NCI-H774 (cell line): ENCODE data around the gene PRDX5.
A peak's percentile ranks its signal among the peaks of the same experiment; 100 is the strongest.

Experiments used
- DNase-seq: peaks from one replicate; lab custom pipeline; 2025; lab: John Stamatoyannopoulos, UW

Gene PRDX5

DNA sequence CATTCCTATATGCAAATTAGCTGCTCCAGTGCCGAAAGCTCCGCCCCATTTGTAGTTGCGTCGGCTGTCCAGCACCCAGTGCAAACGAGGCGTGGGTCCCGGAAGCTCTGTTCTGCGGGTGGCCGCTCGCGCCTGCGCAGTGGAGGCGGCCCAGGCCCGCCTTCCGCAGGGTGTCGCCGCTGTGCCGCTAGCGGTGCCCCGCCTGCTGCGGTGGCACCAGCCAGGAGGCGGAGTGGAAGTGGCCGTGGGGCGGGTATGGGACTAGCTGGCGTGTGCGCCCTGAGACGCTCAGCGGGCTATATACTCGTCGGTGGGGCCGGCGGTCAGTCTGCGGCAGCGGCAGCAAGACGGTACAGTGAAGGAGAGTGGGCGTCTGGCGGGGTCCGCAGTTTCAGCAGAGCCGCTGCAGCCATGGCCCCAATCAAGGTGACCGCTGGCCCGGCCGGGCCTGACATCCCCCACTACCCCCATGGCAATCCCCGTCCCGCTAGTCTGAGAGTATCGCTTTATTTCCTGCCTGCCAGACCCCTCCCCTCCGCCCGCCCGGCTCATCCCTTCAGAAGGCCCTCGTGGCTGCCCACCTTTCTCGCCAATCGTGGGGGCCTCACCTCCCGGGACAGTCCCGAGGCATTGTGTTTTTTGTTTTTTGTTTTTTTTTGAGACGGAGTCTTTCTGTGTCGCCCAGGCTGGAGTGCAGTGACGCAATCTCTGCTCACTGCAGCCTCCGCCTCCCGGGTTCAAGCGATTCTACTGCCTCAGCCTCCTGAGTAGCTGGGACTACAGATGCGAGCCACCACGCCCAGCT is at the start of gene PRDX5:
PRDX5 (plus strand) TSS at position 161 of the 805 bp plus-strand sequence; CDS start at position 256, 95 bp downstream.
- peak; percentile 98 for DNase-seq

DNA sequence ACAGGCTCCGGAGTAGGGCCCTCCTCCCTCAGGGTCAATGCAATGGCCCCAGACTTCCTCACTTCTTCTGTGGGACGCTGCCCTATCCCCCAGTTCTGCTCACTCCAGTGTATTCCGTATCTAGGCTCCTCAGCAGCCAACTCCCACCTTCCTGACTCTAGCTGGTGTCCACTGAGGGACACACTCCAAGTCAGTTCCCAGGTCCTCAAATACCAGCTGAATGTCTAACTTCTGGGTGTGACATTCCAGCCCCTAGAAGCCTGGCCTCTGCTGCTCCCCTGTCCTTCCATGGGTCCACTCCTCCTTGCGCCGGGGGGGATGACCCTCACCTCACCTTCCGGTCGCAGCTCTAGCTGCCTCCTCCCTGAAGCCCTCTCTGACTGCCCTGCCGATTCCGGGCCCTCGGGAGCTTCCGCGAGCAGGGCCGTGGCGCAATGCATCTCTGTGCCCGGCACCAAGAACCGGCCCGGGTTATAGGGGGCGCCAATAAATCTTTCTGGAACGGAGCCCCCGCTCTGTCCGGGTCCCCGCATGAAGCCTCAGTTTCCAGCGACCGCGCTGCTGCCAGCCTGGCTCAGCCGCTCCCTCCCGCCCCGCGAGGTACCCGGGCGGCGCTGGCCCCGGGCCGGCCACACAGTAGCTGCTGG is 48.9 kb upstream of the PRDX5 start:
- DNase-seq = no peak

DNA sequence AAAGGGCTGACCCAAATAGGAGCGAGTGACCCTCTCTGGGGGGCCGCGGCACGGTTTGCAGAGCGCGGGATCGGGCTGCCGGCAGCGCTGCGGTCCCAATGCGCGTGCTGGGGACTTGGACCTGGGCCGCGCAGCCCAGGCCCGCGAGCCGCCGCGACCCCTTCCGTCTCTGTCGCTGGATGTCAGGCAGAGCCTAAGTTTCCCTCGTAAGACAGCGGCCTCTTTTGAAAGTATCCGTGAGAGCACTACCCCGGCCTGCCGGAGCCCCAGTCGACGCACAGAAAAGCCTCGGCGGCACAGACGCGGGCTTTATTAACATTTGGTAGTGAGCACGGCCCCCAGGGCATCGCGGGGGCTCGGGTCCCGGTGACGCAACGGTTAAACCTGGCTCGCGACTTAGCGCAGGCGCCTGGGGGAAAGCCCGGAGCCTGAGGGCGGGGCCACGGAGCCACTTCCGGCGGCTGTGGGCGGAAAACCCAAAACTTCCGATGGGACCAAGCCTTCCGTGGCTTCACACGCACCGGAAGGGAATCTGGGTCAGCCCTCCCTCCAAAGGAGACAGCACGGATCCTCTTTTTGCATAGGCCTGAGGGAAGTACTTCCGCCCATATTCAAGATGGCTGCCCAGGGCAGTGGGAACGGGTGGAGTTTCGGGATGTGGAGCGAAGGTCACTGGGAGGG is 48.2 kb upstream of the PRDX5 start:
- peak; percentile 100 for DNase-seq

DNA sequence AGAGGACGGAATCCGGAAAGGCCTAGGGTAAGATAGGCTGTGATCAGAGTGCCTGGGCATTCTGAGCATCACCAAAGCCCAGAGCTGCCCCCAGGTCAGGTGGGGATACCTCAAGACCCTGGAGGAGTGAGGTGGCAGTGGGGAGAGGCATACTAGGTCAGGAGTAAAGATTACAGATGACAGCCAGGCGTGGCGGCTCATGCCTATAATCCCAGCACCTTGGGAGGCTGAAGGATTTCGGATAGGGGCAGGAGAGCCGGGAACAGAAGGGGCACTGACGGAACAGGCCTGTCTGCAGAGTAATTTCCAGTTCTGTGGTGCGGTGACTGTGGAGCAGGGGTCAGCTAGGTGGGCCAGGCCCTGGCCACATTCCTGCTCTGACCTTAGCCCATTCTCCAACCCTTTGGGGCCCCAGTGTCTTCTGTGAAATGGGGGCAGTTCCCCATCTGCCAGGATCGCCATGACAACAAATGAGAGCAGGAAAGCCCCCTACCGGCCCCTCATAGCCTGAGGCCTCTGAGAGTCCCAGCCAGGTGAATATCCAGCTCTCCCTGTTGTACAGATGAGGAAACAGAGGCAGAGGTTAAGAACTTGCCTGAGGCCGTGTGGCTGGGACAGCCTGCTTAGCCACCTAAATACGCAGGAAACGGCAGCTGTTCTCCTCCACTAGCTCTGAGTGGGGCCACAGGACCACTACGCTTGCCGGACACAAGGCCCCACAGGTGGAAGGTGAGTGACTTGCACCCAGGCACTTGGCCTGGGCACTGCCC is 42.7 kb upstream of the PRDX5 start:
- DNase-seq = no peak

DNA sequence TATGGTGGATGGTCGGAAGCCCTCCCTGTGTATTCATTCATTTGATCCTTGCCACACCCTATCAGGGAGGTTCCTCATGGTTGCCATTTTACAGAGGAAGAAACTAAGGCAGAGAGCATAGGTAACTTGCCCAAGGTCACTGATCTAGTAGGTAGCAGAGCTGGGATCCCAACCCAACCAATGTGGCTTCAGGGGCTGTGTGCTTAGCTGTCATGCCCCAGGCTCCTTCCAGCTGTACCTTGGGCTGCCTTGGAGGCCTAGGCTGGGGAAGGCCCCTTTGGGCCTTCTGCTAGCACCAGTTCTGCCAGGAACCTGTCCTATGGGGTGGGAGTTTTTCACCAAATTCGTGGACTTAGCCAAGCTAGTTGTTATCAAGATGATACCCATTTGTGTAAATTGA is 42.1 kb upstream of the PRDX5 start:
- no peak for DNase-seq

DNA sequence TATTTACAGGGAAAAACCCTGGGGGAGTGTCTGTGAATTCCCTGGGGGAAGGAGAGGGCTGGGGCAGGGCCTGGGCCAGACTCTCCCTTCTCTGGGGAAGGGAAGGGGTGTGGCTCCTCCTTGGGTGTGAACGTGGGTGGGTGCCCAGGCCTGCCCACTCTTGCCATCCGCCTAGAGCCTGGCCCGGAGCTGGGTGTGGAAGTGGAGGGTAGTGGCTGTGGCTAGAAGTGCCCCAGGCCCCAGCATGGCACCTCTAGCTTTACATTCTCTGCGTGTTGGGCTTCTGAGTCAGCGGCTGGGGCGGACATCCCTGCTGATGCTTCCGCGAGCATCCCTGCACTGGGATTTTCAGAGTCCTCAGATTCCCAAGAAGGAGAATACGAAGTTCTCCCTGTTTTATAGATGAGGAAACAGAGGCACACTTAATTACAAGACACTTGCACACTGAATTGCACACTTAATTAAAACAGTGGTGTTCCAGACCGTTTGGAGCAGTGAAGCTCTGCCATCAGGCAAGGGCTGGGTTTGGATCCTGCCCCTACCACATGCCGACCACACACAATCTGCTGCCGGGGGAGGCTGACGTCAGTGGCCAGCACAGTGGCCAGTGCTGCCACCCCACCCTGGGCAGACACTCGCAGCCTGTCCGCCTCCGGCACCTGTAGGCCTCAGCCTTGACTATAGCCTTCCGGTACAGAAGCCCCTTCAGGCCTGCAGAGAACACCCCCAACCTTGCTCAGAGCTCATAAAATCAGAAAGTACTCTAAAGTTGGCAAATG is 41.1 kb upstream of the PRDX5 start:
- DNase-seq = no peak

DNA sequence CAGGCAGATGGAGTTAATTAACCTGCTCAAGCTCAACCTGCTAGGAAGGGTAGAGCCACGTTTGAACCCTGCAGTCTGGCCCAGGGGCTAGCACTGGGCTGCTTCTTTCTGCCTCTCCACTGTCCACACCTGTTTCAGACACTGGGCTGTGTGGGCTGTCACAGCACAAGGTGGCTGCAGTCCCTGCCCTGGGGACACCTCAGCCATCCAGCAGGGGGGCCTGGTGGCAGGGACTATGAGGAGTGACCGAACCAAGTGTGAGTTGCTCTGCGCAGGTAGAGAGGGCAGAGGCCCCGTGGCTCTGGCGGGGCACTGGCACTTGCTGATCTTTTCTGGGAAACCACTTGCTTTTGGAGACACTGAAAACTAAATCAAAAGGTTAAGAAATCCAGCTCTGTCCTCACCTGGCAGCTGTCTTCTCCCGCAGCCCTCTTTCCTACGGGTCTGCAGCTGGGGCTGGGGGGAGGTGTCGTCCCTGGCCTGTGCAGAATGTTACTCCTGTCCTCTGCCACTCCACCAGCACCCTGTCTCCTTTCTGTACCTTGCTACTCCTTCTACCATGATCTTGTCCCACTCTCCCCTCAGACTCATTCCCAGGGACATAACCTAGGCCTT is 39.2 kb upstream of the PRDX5 start:
- no peak for DNase-seq

DNA sequence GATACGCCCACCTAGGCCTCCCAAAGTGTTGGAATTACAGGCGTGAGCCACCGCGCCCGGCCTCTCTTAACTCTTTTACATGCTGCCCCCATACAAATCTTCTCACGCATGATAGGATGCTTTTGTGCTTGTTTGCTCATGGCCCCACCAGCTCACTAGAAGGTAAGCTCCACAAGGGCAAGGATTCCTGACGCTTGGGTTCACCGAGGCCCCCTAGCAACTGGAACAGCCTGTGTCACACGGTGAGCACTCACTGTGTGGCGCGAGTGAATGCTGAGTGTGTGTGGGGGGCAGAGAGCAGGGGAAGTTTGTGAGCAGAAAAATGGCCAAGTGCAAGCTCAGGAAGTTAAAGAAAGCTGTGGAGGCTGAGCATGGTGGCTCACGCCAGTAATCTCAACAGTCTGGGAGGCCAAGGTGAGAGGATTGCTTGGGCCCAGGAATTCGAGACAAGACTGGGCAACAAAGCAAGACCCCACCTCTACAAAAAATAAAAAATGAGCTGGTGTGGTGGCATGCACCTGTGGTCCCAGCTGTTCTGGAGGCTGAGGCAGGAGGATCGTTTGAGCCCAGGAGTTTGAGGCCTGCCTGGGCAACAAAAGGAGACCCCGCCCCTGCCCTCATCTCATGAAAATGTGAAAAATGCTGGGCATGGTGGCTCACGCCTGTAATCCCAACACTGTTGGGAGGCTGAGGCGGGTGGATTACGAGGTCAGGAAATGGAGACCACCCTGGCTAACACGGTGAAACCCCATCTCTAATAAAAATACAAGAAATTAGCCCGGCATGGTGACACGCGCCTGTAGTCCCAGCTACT is 35.8 kb upstream of the PRDX5 start:
- DNase-seq = no peak

DNA sequence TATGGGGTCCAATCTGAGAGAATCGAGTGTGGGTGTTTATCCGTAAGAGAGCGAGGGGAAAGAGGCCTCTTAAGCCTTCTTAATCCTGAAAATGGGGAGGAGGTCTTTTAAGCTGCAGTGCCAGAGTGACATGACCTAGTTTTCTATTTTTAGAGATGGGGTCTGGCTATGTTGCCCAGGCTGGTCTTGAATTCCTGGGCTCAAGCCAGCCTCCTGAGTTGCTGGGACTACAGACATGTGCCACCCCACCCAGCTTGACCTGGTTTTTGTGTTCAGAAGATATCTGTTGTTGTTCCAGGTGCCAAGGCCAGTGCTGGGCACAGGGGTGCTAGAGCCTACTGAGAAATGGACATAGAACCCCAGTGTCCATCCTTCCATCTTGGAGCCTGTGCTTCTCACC is 34.8 kb upstream of the PRDX5 start:
- no peak for DNase-seq

DNA sequence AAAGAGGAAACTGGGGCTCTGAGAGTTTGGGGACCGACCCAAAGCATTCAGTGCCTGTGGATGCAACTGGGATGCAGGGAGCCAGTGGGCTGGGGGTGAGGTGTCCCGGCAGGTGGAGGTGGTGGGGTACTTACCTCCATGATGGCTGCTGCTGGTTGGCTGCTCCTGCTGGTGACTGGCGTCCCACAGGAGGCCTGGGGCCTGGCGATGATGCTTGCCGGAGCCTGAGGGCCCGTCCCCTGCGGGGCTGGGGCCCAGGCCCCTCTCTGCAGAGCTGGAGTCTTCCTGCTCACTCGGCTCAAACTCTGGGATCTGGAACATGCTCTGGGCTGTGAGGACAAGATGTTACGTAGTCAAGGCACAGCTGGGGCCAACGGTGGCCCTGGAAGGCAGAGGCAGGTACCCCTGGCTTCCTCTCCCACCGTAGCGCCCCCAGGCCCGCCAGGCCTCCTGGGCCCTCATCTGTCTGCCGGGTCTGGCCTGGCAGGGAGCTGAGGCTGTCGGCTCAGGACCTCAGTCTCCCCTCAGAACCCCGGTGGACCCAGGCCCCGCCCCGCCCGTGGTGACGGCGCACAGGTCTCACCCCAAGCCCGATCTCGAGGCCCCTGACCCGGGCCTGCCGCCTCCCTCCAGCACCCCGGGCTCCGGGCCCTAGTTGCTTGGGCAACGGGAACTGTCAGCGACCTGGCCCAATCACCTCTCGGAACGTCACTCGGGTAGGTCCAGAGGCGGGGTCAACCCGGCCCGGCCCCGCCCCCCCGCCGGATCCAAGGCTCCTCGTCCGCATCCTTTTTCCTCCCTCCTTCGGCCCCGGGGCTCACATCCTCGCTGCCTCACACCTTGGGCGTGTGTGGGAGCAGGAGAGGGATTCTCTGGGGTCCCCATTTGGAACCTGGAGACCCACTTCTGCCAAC is 33.6 kb upstream of the PRDX5 start, which contains the start of gene BAD:
BAD (minus strand) TSS at position 618 of the 914 bp plus-strand sequence; CDS start at position 321, 297 bp downstream.
- peak; percentile 94 for DNase-seq

DNA sequence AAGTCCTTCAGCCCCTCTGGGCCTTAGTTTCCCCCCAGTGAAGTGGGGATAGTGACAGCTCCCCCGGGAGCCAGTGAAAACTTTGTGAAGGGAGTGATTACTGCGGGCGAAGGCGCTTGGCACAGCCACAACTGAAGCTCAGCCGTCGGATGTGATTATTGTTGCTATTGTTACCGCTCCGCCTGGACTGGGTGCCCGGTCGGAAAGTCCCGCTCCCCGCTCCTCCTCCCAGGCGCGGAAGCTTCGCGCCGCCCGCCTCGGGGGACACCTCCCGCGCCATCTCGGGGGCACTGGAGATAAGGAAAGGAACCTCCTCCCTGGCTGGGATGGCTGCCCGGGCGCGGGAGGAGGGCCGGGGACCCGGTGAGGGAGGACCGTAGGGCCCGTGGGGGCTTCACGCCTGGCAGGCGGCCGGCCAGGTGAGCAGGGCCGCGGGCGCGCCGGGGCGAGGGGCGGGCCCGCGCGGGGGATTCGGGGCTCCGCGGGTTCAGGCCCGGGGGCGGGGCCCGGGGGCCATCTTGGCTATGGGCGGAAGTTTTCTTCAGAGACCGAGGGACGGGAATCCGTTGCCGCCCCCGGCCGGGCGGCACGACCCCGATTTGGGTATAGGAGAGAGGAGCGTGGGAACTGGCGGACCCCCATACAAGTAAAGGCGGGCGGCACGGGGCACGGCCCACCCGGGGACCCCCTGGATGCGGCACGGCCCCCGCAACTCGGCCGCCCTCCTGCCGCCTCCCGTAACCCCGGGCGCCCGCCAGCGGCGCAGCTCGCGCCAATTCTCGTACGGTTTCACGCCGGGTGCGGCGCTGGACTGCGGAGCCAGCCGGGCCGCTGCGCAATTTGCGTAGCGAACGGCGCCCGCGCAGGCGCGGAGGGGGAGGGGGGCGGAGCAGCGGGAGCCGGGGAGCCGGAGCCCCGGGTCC is 32.7 kb upstream of the PRDX5 start, which contains the start of gene GPR137:
GPR137 (plus strand) TSS at position 887 of the 923 bp plus-strand sequence. CDS start 677 bp downstream, outside the sequence.
- peak; percentile 89 for DNase-seq

DNA sequence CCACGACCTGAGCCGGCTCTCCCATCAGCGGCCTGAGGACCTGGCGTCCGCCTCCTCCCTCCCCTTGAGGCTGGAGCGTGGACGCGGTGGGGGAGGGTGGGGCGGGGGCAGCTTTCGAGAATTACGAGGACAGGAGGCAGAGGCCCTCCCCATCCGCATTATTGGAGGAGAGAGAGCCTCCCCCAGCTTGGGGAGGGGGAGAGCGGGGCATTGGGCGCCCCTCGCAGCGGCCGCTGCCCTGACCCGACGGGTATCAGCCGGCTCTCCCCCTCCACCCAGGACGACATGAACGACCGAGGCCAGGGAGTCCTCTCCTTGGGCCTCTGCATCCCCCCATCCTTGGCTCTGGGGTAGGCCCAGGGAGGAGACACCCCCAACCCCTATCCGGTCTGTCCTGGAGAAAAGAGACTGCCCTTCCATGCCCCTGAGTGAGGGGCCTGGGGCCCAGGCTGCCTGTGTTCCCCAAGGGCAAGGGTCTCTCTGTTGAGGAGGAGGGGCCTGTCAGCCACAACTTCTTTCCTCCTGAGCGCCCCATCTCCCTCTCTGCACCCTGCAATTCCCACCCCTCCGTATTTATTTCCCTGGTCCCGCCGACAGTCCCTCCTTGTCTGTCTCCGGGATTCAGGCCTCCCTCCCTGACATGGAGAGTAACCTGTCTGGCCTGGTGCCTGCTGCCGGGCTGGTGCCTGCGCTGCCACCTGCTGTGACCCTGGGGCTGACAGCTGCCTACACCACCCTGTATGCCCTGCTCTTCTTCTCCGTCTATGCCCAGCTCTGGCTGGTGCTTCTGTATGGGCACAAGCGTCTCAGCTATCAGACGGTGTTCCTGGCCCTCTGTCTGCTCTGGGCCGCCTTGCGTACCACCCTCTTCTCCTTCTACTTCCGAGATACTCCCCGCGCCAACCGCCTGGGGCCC is 31.8 kb upstream of the PRDX5 start:
- peak; percentile 27 for DNase-seq

DNA sequence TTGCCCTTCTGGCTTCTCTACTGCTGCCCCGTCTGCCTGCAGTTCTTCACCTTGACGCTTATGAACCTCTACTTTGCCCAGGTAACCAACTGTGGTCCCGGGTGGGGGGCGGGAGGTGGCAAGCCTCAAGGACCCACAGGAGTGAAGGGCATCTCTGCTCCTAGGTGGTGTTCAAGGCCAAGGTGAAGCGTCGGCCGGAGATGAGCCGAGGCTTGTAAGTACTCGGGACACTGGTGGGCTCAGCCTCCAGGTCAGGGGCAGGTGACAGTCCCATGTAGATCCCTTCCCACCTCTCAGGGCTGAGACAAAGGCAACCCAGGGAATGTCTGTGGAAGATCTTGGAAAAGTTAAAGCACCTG is 31.1 kb upstream of the PRDX5 start:
- DNase-seq = no peak

DNA sequence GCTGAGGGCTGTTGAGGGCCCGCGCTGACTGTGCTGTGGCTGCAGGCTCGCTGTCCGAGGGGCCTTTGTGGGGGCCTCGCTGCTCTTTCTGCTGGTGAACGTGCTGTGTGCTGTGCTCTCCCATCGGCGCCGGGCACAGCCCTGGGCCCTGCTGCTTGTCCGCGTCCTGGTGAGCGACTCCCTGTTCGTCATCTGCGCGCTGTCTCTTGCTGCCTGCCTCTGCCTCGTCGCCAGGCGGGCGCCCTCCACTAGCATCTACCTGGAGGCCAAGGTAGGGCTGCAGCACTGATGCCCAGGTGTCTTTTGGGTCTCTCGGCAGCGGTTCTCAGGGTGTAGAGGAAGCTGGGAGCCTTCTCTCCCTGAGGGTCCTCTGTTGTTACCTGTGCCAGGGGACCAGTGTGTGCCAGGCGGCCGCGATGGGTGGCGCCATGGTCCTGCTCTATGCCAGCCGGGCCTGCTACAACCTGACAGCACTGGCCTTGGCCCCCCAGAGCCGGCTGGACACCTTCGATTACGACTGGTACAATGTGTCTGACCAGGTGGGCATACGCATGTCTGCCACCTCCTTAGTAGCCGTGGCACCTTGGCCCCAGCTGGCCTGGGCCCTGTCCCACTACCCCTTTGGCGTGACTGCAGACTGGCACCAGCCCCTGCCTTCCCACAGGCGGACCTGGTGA is 30.1 kb upstream of the PRDX5 start:
- DNase-seq = no peak

DNA sequence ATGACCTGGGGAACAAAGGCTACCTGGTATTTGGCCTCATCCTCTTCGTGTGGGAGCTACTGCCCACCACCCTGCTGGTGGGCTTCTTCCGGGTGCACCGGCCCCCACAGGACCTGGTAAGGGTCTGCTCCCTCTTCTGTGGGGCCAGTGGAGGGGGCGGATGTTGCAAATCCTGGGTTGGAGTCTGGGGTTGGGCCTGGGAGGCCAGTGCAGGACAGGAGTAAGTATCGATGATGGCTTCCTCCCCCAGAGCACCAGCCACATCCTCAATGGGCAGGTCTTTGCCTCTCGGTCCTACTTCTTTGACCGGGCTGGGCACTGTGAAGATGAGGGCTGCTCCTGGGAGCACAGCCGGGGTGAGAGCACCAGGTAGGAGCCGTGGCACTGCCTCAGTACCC is 29.6 kb upstream of the PRDX5 start:
- DNase-seq = no peak

DNA sequence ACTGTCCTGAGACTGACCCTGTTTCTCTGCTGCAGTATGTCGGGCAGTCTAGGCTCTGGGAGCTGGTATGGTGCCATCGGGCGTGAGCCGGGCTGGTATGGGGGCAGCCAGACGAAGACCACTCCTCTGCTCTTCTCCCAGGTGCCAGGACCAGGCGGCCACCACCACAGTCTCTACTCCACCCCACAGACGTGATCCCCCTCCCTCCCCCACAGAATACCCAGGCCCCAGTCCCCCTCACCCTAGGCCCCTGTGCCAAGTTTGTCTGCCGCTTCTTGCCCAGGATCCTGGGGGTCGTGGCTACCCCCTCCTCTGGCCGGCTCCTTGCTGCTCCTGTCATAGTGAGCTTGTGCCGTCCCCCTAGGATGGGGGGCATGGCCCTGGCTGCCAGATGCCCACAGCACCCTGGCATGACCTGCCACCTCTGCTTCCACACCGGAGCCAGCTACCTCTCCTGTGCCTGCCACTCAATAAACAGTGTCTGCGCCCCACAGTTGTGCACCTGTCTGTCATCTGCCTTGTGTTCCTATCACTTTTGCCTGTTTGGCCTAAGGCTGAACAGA is 28.8 kb upstream of the PRDX5 start:
- DNase-seq = no peak
